ENCODE results near the gene ZFAND4.
"Not testable (repeated sequence)": the region's sequence is repeated elsewhere in the genome, so short reads cannot be mapped to it uniquely, and the experiment has no call there.

Gene ZFAND4

GRCh38 chr10:45672181-45673073 is at the start of gene ZFAND4:
TSS of gene ZFAND4 (minus strand) at chr10:45672772. CDS start at chr10:45663725, 9,047 bp downstream.
- H3K4me3 ChIP-seq (ENCODE audit: low read depth, low read length) = peak within 1 kb of the TSS; percentile 92

- H3K4me3 ChIP-seq (ENCODE audit: low read depth, low read length) = not testable (repeated sequence)
Observed at GRCh38 chr10:45721503-45721902, 48.9 kb upstream of the ZFAND4 start.

- H3K4me3 ChIP-seq (ENCODE audit: low read depth, low read length) = not testable (repeated sequence)
Observed at GRCh38 chr10:45717642-45718041, 45.1 kb upstream of the ZFAND4 start.

DNA sequence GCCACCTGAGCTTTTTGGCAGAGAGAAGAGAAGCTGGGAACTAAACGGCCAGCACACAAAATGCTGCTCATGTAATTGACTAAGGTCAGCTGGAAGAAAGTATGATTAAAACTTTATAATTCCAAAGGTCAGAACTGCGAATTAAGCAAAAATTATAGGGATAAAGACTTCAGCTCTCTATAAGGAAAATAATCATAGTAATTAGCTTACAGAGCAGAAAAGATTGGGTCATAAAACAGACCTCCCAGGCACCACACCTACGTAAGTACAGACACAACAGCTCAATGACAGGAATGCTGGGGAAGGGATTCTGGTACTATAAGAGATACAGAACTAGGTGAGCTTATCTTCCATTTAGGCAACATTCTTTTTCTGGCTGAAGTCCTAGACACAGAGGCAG is 44.5 kb upstream of the ZFAND4 start:
- not testable (repeated sequence) for H3K4me3 ChIP-seq (ENCODE audit: low read depth, low read length)

DNA sequence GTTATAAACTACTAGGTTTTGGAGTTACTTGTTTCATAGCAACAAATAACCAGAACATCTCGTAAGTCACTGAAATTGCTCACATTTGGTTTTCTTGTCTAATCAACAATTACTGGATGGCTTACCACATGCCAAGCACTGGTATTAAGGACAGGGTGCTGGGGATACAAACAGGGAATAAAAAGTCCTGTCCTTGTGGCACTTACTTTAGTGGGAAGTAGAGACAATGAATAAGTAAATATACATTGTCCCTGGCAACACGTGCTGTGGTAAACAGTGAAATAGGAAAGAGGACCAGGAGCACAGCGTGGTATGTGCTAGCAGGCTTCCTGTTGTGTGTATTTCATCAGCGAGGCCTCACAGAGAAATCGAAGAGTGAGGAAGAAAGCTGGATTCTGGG is 38.7 kb upstream of the ZFAND4 start:
- H3K4me3 ChIP-seq (ENCODE audit: low read depth, low read length) = not testable (repeated sequence)

DNA sequence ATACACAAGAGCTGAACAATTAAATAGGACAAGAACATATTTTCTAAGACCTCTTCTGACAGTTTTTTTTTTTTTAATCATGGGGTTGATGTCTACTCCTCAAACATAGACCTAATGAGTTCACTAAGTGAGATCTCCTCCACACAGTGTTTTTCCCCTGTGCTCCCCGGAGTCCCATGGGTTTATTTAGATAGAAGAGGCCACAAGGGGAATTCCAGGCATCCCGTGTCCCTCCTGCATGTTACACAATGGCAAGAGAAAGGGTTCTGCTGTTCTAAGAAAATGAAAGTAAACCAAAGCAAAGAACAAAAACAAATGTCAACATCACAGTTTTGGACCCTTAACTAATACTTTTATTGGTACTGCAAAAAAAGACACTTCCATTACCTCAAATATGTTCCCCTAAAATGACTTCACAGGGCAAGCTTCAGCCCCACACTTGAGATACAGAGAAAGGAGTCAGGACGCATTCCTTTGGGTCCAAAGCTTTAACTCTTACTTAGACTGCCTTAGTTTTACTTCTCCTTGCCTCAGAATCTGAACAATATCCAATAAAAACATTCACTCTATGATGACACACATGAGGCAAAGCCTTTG is 37.7 kb upstream of the ZFAND4 start:
- not testable (repeated sequence) for H3K4me3 ChIP-seq (ENCODE audit: low read depth, low read length)

- not testable (repeated sequence) for H3K4me3 ChIP-seq (ENCODE audit: low read depth, low read length)
Observed at GRCh38 chr10:45678467-45678866, 5.9 kb upstream of the ZFAND4 start.

GRCh38 chr10:45675388-45675787 is 2.8 kb upstream of the ZFAND4 start:
- H3K4me3 ChIP-seq (ENCODE audit: low read depth, low read length) = no peak overlapping the region

GRCh38 chr10:45673074-45673648 is 589 bp upstream of the ZFAND4 start:
- H3K4me3 ChIP-seq (ENCODE audit: low read depth, low read length) = peak overlapping the region; percentile 36

DNA sequence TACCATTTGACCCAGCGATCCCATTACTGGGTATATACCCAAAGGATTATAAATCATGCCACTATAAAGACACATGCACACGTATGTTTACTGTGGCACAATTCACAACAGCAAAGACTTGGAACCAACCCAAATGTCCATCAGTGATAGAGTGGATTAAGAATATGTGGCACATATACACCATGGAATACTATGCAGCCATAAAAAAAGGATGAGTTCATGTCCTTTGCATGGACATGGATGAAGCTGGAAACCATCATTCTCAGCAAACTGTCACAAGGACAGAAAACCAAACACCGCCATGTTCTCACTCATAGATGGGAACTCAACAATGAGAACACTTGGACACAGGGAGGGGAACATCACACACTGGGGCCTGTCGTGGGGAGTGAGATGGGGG is 1.3 kb downstream of the ZFAND4 start:
- peak overlapping the region; percentile 92 for H3K4me3 ChIP-seq (ENCODE audit: low read depth, low read length)

GRCh38 chr10:45669897-45670296 is 2.7 kb downstream of the ZFAND4 start:
- H3K4me3 ChIP-seq (ENCODE audit: low read depth, low read length) = not testable (repeated sequence)

- H3K4me3 ChIP-seq (ENCODE audit: low read depth, low read length) = no peak overlapping the region
Observed at GRCh38 chr10:45660876-45661411, 11.6 kb downstream of the ZFAND4 start.

DNA sequence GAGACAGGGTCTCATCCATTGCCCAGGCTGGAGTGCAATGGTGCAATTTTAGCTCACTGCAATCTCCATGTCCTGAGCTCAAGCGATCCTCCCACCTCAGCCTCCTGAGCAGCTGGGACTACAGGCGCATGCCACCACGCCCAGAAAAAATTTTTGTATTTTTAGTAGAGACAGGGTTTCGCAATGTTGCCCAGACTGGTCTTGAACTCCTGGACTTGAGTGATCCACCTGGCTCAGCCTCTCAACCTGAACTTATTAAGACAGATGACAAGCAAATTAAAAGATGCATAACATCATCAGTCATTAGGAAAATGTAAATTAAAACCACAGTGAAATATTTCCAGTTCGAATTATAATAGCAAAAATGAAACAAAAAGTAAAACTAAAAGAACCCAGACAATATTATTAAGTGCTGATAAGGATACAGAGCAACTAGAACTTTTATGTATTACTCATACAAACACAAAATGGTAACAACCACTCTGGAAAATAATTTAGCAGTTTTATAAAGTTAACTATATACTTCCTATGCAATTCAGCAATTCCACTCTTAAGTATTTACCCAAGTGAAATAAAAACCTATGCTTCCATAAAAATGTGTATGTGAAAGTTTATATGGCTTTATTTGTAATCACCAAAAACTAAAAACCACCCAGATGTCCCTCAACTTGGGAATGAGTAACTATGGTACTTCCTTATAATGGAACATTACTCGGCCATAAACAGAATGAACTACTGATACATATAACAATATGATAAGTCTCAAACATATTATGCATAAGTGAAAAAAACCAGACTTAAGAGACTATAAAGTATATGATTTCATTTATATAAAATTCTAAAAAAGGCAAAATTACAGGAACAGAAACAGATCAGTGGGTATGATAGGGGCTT is 15.3 kb downstream of the ZFAND4 start:
- no peak overlapping the region for H3K4me3 ChIP-seq (ENCODE audit: low read depth, low read length)

GRCh38 chr10:45655219-45655618 is 17.4 kb downstream of the ZFAND4 start:
- no peak overlapping the region for H3K4me3 ChIP-seq (ENCODE audit: low read depth, low read length)

DNA sequence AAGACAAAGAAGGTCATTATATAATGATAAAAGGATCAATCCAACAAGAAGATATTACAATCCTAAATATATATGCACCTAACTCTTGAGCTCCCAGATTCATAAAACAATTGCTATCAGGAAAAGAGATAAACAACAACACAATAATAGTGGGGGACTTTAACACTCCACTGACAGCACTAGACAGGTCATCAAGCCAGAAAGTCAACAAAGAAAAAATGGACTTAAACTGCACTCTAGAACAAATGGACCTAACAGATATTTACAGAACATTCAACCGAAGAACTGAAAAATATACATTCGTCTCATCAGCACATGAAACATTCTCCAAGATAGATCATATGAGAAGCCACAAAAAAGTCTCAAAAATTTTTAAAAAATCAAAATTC is 17.8 kb downstream of the ZFAND4 start:
- H3K4me3 ChIP-seq (ENCODE audit: low read depth, low read length) = not testable (repeated sequence)

DNA sequence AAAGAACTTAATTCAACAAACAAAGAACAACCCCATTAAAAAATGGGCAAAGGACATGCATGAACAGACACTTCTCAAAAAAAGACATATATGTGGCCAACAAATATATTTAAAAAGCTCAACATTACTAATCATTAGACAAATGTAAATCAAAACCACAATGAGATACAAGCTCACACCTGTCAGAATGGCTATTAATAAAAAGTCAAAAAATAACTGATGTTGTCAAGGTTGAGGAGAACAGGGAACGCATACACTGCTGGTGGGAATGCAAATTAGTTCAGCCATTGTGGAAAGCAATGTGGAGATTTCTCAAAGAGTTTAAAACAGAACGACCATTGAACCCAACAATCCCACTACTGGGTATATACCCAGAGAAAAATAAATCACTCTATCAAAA is 19.1 kb downstream of the ZFAND4 start:
- no peak overlapping the region for H3K4me3 ChIP-seq (ENCODE audit: low read depth, low read length)

DNA sequence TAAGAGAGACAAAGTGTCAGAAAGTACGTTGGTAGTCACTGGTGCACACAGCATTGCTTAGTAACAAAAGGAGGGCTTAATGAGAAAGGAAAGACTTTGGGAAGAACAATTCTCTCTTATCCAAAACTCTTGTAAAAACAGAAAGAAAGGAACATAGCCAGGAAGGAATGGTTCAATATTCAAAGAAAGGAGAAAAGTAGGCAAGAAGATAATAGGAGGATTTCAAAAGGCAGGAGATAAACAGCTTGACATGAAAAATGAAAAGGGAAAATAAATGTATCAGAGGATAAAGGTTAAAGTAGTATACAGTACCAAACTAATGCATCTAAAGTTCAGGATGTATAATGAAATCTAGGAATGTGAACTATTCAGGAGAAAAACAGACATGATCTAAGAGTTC is 20.1 kb downstream of the ZFAND4 start:
- H3K4me3 ChIP-seq (ENCODE audit: low read depth, low read length) = no peak overlapping the region

DNA sequence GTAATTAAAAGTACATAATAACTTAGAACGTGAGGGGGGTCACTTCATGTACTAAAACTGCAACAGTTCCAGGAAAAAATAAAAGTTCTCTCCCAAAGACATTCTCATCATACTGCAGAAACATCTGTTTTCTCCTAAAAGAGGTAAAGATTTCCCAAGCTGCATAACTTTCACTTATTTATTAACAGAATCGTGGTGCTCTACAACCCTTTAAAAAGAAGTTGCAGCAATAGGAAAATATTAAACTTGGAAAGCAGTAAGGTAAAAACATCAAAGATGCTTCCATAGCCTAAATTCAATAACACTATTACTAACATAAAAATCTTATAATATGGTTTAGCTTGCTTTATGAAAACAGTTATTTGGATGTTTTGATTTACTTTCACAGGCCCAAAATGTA is 23.3 kb downstream of the ZFAND4 start:
- H3K4me3 ChIP-seq (ENCODE audit: low read depth, low read length) = no peak overlapping the region

GRCh38 chr10:45647118-45647517 is 25.5 kb downstream of the ZFAND4 start:
- H3K4me3 ChIP-seq (ENCODE audit: low read depth, low read length) = no peak overlapping the region

DNA sequence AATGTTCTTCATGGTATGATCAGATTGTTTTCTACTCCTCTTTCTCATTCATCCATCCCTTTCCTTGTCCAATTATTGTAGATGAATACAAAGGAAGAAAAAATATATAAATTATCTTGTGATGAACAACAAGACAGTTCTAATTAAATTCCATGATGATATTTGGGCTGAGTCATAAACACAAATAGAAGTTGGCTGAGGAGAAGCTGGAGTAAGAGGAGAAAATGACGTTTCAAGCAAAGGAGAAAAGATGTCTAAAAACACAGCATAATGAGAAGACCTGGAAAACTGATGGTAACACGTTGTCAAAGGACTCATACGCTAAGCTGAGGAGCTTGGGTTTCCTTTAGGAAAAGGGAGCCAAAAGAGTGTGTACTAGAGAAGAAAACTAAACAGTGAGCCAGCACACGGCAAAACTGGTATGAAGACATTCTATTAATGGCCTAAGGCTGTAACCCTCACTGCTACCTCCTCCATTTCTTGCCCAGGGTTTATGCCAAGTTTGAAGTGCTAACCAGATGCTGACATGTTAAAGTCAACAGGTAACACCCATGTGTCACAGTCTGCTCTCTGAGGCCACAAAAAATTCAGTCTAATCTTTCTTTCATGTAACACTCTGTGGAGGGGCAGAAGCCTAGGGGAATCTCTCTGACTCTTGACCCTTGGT is 26.1 kb downstream of the ZFAND4 start:
- H3K4me3 ChIP-seq (ENCODE audit: low read depth, low read length) = no peak overlapping the region
